ENCODE measurements around the gene OOEP.
A peak's percentile ranks its signal among the peaks of the same experiment; 100 is the strongest.

Gene OOEP

DNA sequence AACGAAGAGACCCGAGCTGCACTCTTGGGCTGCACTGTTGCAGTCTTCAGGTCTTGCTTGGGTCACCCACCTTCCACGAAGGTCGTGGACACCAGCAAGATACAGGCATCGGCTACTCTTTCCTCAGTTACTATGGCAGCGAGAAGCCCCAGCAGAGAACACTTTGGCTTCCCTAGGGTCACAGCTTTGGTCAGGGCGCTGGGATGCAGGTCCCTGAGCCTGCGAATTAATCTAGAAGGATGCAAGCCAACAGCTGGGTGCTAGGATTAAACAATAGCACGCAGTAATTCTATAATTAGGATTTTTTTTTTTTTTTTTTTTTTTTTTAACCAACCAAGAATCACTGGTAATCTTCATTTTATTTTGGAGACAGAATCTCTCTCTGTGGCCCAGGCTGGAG lies 5.1 kb downstream of the OOEP start:
- DNase-seq (ENCODE audit: low read depth): no peak

- no peak for DNase-seq (ENCODE audit: low read depth)
These were observed 5.6 kb downstream of the OOEP start for GRCh38 chr6:73364121-73364520.

DNA sequence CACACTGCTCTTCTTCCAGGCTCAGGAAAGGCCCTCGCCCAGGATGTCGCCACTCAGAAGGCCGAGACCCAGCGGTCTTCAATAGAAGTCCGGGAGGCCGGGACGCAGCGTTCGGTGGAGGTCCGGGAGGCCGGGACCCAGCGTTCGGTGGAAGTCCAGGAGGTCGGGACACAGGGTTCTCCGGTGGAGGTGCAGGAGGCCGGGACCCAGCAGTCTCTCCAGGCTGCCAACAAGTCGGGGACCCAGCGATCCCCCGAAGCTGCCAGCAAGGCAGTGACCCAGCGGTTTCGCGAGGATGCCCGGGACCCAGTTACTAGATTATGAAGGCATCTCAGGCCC lies 6.2 kb downstream of the OOEP start:
- DNase-seq (ENCODE audit: low read depth): no peak

GRCh38 chr6:73362869-73363536 lies 6.7 kb downstream of the OOEP start:
- DNase-seq (ENCODE audit: low read depth): no peak

GRCh38 chr6:73362358-73362757 lies 7.3 kb downstream of the OOEP start, which contains the start of gene KHDC3L:
TSS of gene KHDC3L (plus strand) at chr6:73362658. CDS start at chr6:73362730, 72 bp downstream.
- no peak for DNase-seq (ENCODE audit: low read depth)

- no peak for DNase-seq (ENCODE audit: low read depth)
These were observed 15.8 kb downstream of the OOEP start, which contains the start of gene DPPA5 for GRCh38 chr6:73353636-73354593. TSS of gene DPPA5 (minus strand) at chr6:73354276. CDS start at chr6:73354225, 51 bp downstream.

- DNase-seq (ENCODE audit: low read depth): no peak
These were observed 20.4 kb downstream of the OOEP start for GRCh38 chr6:73349311-73349710.

DNA sequence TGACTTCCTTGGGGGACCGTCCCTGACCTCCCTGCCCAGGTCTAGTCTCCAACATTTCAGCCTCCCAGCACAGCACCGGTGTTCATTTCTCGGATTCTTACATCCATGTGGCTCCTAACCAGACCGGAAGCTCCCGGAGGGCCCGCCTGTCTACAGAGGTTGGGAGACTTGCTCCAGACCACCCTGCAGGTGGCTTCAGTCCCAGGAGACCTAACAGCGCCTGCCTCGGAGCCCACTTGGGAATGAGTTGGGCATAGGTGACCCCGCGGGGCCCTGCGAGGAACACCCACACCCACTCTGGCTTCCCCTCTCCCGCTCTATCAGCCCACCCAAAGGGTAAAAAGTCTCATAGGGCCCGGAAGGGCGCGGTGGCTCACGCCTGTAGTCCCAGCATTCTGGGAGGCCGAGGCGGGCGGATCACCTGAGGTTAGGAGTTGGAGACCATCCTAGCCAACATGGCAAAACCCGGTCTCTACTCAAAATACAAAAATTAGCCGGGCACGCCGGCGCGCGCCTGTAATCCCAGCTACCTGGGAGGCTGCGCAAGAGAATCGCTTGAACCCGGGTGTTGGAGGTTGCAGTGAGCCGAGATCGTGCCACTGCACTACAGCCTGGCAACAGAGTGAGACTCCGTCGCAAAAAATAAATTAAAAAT lies 21.0 kb downstream of the OOEP start:
- no peak for DNase-seq (ENCODE audit: low read depth)

DNA sequence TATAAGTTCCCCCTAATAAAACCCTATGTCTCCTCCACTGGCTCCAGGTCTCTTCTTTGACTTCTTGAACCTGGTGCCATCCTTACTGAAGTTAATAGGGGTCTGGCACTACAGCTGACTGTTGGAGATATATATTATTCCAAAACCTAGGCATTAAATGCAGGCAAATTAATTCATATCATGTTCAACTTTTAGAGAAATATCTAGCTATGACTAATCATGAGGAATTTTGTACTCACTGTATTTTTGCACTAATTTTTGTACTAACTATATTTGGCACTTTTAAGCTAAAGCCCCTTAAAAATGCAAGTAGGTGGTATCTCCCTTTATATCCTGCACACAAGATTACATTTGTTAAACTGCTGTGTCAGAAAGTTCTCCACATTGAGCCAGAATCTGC lies 26.5 kb downstream of the OOEP start:
- DNase-seq (ENCODE audit: low read depth): no peak

DNA sequence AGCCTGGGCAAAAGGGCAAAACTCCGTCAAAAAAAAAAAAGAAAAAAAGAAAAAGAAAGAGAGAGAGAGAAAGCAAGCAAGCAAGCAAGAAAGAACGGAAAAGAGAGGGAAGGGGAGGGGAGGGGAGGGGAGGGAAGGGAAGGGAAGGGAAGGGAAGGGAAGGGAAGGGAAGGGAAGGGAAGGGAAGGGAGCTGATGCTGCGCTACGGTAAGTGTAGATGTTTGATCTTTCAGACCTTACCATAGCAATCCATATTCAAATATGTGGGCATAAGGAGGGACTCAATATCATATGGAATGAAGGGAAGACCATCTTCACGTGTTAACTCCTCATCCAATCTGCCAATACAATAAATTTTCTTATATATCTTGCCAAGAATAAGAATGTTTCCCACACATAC lies 27.5 kb downstream of the OOEP start:
- no peak for DNase-seq (ENCODE audit: low read depth)

DNA sequence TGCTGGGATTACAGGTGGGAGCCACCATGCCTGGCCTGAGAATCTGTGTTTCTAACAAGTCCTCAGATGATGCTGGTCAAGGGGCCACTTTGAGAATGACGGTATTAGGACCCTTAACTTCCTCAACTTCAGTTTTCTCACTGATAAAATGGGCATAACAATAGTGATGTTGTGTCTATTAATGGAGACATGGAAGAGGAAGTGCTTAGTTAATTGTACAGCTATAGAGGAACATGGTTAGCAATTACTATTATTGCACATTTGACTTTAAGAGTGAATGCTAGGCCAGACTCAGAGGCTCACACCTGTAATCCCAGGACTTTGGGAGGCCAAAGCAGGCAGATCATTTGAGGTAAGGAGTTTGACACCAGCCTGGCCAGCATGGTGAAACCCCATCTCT lies 28.4 kb downstream of the OOEP start:
- DNase-seq (ENCODE audit: low read depth): no peak

DNA sequence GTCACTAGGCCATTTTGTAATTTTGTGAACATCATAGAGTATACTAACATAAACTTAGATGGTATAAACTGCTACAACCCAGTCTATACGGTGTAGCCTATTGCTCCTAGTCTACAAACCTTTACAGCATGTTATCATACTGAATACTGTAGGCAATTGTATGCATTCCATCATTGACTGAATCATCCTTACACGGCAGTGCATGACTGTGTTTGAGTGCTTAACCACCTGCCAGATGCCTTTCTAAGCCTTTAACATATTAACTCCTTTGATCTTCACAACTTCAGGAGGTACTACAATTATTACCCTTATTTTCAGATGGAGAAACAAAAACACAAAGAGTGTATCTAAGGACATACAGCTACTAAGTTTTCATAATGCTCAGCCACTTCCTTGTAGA lies 29.6 kb downstream of the OOEP start:
- peak; percentile 20 for DNase-seq (ENCODE audit: low read depth)

DNA sequence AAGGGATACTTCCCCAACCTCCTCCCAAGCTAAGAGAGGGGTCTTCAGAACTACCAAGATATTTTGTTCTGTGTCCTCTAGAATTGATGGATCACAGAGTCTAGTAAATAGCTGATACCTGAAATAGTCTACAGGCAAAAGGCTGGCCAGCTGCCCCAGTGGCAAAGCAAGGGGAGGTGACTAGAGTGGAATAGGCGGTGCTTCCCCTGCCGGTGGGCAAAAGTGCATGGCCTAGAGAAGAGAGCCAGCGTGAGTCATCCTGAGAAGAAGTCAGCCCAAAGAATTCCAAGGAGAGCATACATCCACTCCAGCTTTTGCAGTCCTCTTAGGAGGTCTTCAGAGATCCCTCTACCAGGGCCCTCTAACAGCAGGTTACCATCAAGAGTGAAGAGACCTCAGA lies 30.4 kb downstream of the OOEP start:
- DNase-seq (ENCODE audit: low read depth): peak; percentile 45

DNA sequence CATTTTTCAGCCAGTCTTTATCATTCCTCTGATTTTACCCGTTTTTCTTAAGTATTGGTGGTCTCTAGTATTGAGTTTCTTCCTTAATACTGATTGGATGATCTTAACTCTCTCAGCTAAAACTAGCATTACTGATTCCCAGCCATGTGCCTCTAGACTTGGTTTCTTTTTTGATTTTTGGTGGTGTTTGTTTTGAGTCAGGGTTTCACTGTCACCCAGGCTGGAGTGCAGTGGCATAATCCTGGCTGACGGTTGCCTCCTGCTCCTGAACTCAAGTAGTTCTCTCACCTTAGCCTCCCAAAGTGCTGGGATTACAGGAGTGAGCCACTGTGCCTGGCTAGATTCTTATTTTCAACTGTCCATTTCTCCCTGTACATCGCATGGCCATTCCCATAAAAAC lies 40.5 kb downstream of the OOEP start:
- DNase-seq (ENCODE audit: low read depth): no peak

DNA sequence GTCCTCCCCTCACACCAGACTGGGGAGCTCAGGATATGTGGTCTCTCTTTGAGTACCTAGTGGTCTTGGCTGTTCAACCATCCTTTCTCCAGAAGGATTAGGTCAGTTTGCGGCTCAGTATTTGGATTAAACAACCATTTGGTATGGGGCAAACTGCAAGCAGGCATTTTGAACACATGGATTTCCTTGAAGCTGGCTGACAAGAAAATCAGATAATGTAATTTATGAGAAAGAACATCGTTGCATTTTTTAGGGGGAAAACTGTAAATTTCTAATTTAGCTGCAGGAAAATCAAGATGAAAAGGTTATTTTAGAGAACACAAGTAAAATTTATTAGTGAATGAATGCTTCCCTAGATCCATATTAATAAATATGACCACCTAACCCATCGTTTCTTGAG lies 40.9 kb downstream of the OOEP start:
- no peak for DNase-seq (ENCODE audit: low read depth)

DNA sequence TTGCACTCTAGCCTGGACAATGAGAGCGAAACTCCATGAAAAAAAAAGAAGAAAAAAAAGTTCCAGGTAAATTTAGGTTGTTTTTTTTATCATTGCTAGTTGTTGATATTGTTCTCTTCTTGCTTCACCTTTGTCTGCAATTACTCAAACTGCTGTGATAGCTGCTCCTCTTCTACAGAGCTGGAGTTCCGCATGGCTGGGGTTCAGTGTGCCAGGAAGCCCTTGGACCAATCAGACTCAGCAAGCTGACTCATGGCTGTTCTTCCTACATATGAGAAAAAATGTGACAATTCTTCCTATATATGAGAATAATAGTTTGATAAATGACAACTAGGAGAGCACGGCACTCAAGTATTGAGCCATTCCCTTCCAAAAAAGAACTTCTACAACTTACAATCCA lies 44.0 kb downstream of the OOEP start:
- no peak for DNase-seq (ENCODE audit: low read depth)

GRCh38 chr6:73323323-73323722 lies 46.4 kb downstream of the OOEP start:
- DNase-seq (ENCODE audit: low read depth): no peak

Measured in EH (cell line).